Stimulated activated naive CD4-positive, alpha-beta T cell (primary cell): Measurements from ENCODE around the gene DRD2.

Experiments used
- DNase-seq, 6 experiments: peaks; one replicate each; lab custom pipeline; 2025; lab: John Stamatoyannopoulos, UW

DRD2 gene

DNA sequence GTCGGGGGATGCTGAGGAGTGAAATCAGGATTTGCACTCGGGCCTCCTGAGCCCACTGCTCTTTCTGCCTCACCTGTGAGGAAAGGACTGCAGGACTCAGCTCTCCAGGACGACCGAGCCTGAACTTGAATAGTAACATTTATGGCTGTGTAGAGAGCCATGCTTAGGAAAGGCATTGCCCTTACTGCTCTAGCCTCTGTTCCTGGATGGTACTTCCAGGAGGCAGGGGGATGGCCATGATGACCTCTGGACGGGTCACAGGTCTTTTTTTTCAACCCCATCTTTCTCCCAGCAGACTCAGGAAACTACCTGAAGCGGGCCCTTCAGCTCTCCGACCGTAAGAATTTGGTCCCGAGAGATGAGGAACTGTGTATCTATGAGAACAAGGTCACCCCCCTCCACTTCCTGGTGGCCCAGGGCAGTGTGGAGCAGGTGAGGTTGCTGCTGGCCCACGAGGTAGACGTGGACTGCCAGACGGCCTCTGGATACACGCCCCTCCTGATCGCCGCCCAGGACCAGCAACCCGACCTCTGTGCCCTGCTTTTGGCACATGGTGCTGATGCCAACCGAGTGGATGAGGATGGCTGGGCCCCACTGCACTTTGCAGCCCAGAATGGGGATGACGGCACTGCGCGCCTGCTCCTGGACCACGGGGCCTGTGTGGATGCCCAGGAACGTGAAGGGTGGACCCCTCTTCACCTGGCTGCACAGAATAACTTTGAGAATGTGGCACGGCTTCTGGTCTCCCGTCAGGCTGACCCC is 76.3 kb downstream of the DRD2 start:
- no peak for DNase-seq

GRCh38 chr11:113397821-113398220 is 77.4 kb downstream of the DRD2 start:
- DNase-seq, result no peak

DNA sequence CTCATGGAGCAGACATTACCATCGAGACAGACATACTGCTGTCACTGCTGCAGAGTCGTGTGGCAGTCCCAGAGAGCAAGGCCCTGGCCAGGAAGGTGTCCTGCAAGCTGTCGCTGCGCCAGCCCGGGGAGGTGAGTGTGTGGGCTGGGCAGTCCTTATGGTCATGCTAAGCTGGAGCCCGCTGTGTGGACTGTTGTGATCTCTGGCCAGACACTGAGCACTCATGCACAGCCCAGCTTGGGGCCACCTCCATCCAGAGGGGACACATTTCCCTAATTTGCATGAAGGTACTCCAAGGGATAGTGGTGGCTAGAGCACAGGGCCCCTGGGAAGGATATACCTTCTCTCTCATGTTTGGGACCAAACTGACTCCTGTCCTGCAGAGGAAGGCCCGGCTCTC is 78.0 kb downstream of the DRD2 start:
- no peak for DNase-seq

GRCh38 chr11:113396690-113397089 is 78.5 kb downstream of the DRD2 start:
- DNase-seq, result no peak

GRCh38 chr11:113395782-113396336 is 79.3 kb downstream of the DRD2 start:
- no peak for DNase-seq

DNA sequence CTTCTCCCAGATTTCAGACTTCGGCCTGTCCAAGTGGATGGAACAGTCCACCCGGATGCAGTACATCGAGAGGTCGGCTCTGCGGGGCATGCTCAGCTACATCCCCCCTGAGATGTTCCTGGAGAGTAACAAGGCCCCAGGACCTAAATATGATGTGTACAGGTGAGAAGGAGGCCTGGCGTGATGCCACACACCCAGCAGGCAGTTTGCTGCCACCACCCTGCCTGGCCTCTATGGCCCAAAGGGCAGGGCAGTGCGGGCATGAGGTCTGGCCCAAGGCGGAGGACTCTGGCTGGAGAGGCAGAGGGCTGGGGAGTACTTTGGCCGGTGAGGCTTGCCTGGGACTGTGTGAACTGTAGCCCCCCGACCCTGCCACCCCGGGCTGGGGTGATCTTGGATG is 80.3 kb downstream of the DRD2 start:
- DNase-seq, result no peak

GRCh38 chr11:113393501-113393985 is 81.7 kb downstream of the DRD2 start:
- DNase-seq, result no peak

GRCh38 chr11:113392236-113392921 is 82.8 kb downstream of the DRD2 start:
- no peak for DNase-seq

DNA sequence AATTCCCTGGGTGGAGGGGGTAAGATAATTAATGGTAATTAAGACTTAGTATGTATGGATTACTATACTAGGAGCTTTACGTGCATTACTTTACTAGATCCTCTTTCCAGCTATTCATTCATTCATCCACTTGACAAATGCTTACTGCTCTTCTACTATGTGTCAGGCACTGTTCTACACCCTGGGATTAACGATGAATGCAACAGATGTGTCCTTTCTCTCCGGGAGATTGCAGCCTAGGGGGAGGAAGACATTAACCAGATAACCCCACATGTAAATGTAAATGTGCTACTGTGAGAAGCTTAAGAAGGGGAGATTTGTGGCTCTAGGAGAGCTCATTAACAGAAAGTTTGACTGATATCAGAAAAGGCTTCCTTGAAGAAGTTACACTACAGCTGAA is 85.9 kb downstream of the DRD2 start:
- DNase-seq, result no peak

- DNase-seq, result no peak
Measured at GRCh38 chr11:113387605-113388211, 87.5 kb downstream of the DRD2 start, which contains the start of gene ANKK1. ANKK1 (plus strand) TSS chr11:113387779; CDS start chr11:113387885, 106 bp downstream.

GRCh38 chr11:113386866-113387265 is 88.3 kb downstream of the DRD2 start:
- no peak for DNase-seq

DNA sequence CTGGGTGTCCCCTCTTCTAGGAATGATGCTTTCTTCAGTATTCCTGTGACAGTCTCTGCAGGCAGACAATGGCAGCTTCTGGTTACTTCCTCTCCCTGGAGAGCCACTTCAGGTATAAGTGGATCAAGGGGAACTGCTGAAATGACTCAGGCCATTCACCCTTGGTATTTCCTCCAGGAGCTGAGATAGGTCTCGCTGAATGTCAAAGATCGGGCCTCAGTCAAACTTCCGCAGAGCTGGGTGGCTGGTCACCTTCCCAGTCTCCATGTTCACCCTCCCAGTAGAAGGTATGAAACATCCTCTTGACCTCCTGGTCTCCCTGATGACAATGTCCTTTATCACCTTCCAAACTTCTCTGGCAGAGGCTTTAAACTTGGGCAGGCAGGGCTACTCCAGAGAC is 89.4 kb downstream of the DRD2 start:
- DNase-seq, result no peak

DNA sequence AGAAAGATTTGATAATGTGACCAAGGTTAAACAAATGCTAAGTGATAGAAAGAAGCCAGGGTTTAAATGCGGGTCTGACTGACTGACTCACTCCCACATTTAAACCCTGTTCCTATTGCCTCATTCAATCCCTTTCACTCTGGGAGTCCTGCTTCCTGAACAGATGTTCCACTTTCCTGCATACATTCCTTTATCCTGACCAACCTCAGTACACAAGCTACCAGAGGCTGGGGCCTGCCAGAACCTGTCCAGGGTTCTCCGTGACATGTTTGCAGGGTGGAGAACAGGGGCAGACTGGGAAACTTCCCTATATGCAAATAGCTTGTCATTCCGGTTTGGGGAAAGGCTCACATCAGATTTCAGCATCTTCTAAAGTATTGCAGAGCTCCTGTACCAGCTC is 90.6 kb downstream of the DRD2 start:
- DNase-seq, result no peak

DNA sequence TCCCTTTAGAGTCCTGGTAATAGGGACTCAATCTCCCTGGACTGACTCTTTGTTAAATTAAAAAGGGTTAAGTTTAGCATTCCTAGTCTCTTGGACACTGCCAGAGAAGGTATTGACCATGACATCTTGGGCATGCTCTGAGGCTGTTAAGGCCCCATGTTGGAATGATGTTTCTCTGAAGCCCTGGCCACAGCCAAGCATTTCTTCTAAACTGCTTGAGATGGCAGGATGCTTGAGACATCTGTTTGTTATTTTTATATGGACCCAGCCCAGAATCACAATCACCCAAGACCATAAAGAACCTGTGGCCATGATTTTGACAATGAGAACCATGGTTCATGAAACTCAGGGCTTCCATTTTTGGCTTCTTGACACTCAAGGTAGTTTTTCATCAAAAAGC is 93.1 kb downstream of the DRD2 start:
- DNase-seq, result no peak

- DNase-seq, result no peak
Measured at GRCh38 chr11:113378692-113379091, 96.5 kb downstream of the DRD2 start.

GRCh38 chr11:113377681-113378412 is 97.4 kb downstream of the DRD2 start:
- no peak for DNase-seq

- DNase-seq, result no peak
Measured at GRCh38 chr11:113376156-113376555, 99.0 kb downstream of the DRD2 start.

- no peak for DNase-seq
Measured at GRCh38 chr11:113375402-113375801, 99.8 kb downstream of the DRD2 start.

GRCh38 chr11:113373981-113374560 is 101.1 kb downstream of the DRD2 start:
- DNase-seq, result no peak

DNA sequence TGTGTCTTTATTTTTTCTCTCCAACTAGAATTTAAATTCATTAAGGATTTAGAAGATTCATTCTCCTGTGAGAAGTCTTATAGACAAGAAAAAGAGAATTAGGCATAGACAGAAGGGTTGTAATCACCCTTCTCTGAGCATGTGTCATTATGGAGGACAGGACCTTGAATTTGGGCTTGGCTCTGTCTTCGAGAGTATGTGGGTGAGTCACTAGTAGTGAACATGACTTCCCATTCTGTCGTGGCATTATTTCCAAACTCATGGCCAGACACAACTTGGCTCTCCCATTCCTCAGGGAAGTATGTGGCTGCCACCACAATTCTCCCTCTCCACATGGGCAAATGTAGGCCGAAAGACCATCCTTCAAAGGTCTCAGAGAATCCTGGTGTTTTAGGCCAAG is 101.9 kb downstream of the DRD2 start:
- DNase-seq, result no peak

DNA sequence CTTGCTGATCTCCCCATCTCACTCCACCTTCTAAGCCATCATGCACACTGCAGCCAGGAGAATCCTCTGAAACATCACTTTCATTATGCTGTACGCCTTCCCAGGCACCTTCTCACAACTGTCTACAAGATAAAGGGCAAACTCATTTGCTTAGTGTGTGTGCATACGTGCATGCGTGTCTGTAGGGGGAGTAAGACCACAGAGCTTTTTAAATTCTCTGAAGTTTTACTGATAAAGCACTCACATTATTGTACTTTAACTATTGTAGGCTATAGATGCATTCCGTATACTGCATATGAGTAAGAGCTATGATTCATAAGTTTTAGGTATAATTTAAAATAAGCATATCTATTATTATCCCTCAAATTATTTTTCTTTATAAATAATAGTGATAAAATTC is 102.9 kb downstream of the DRD2 start:
- no peak for DNase-seq

GRCh38 chr11:113370634-113371033 is 104.6 kb downstream of the DRD2 start:
- DNase-seq, result no peak
